Measurements from ENCODE around the gene ESRRG.
A peak's percentile ranks its signal among the peaks of the same experiment; 100 is the strongest.

ESRRG gene

GRCh38 chr1:216723274-216723780 lies at the start of gene ESRRG:
TSS of gene ESRRG (minus strand) at chr1:216723429. CDS start at chr1:216723299, 130 bp downstream.
- peak; percentile 60 for DNase-seq (ENCODE audit: low spot score)

GRCh38 chr1:216771922-216772321 lies 48.7 kb upstream of the ESRRG start:
- DNase-seq (ENCODE audit: low spot score): no peak

GRCh38 chr1:216766633-216767327 lies 43.6 kb upstream of the ESRRG start:
- peak; percentile 17 for DNase-seq (ENCODE audit: low spot score)

- no peak for DNase-seq (ENCODE audit: low spot score)
Measured at GRCh38 chr1:216765346-216766300, 42.4 kb upstream of the ESRRG start.

- DNase-seq (ENCODE audit: low spot score): no peak
Measured at GRCh38 chr1:216758161-216758560, 34.9 kb upstream of the ESRRG start.

GRCh38 chr1:216757110-216757509 lies 33.9 kb upstream of the ESRRG start:
- DNase-seq (ENCODE audit: low spot score): no peak

GRCh38 chr1:216750961-216751360 lies 27.7 kb upstream of the ESRRG start:
- no peak for DNase-seq (ENCODE audit: low spot score)

GRCh38 chr1:216750031-216750627 lies 26.9 kb upstream of the ESRRG start:
- peak; percentile 70 for DNase-seq (ENCODE audit: low spot score)

GRCh38 chr1:216749232-216749631 lies 26.0 kb upstream of the ESRRG start:
- no peak for DNase-seq (ENCODE audit: low spot score)

- peak; percentile 7 for DNase-seq (ENCODE audit: low spot score)
Measured at GRCh38 chr1:216742625-216743024, 19.4 kb upstream of the ESRRG start.

GRCh38 chr1:216740331-216740730 lies 17.1 kb upstream of the ESRRG start:
- no peak for DNase-seq (ENCODE audit: low spot score)

- no peak for DNase-seq (ENCODE audit: low spot score)
Measured at GRCh38 chr1:216739793-216740192, 16.6 kb upstream of the ESRRG start.

- no peak for DNase-seq (ENCODE audit: low spot score)
Measured at GRCh38 chr1:216732121-216732520, 8.9 kb upstream of the ESRRG start.

- no peak for DNase-seq (ENCODE audit: low spot score)
Measured at GRCh38 chr1:216731562-216731961, 8.3 kb upstream of the ESRRG start.

GRCh38 chr1:216726435-216726834 lies 3.2 kb upstream of the ESRRG start:
- no peak for DNase-seq (ENCODE audit: low spot score)

GRCh38 chr1:216722821-216723220 lies 408 bp downstream of the ESRRG start:
- DNase-seq (ENCODE audit: low spot score): no peak

GRCh38 chr1:216721863-216722262 lies 1.4 kb downstream of the ESRRG start:
- no peak for DNase-seq (ENCODE audit: low spot score)

- no peak for DNase-seq (ENCODE audit: low spot score)
Measured at GRCh38 chr1:216721062-216721461, 2.2 kb downstream of the ESRRG start.

GRCh38 chr1:216711712-216712111 lies 11.5 kb downstream of the ESRRG start:
- DNase-seq (ENCODE audit: low spot score): no peak

GRCh38 chr1:216710598-216711333 lies 12.5 kb downstream of the ESRRG start:
- DNase-seq (ENCODE audit: low spot score): no peak

GRCh38 chr1:216710055-216710454 lies 13.2 kb downstream of the ESRRG start:
- no peak for DNase-seq (ENCODE audit: low spot score)

- DNase-seq (ENCODE audit: low spot score): no peak
Measured at GRCh38 chr1:216705676-216706075, 17.6 kb downstream of the ESRRG start.
